Trophoblast cell (in vitro differentiated cells and primary cell): ENCODE measurements around the gene TTL.
"Not testable (repeated sequence)": the region's sequence is repeated elsewhere in the genome, so short reads cannot be mapped to it uniquely, and the experiment has no call there.

Experiments
- DNase-seq, 2 donors: peaks; one replicate each; pipeline ENCODE4 v3.0.0-alpha.2; 2016
- H2AFZ ChIP-seq: 2 replicates; pipeline ENCODE4 v1.6.1; 2013; ENCODE audit warnings: low read length, moderate library complexity, mild to moderate bottlenecking; ENCODE audit not compliant: insufficient read depth, poor library complexity
- H2AK5ac ChIP-seq: 2 replicates; pipeline ENCODE4 v1.6.1; 2013; ENCODE audit warnings: mild to moderate bottlenecking, low read length
- H2BK120ac ChIP-seq: 2 replicates; pipeline ENCODE4 v1.6.1; 2013; ENCODE audit warnings: low read length, mild to moderate bottlenecking, moderate library complexity; ENCODE audit not compliant: insufficient read depth, poor library complexity
- H2BK12ac ChIP-seq: 2 replicates; pipeline ENCODE4 v1.6.1; 2013; ENCODE audit warnings: mild to moderate bottlenecking, low read length, moderate library complexity
- H2BK5ac ChIP-seq: 2 replicates; pipeline ENCODE4 v1.6.1; 2013; ENCODE audit warnings: low read length, low read depth, moderate library complexity, mild to moderate bottlenecking; ENCODE audit not compliant: poor library complexity
- H3K14ac ChIP-seq: 2 replicates; pipeline ENCODE4 v1.6.1; 2013; ENCODE audit warnings: mild to moderate bottlenecking, low read length
- H3K18ac ChIP-seq: 2 replicates; pipeline ENCODE4 v1.6.1; 2013; ENCODE audit warnings: mild to moderate bottlenecking, low read length
- H3K23ac ChIP-seq: 2 replicates; pipeline ENCODE4 v1.6.1; 2013; ENCODE audit warnings: low read length
- H3K27ac ChIP-seq: 2 replicates; pipeline ENCODE4 v1.5.1; 2013; ENCODE audit warnings: low read depth, mild to moderate bottlenecking, inconsistent platforms, low read length, moderate library complexity
- H3K27me3 ChIP-seq: 2 replicates; pipeline ENCODE4 v1.6.1; 2013; ENCODE audit warnings: inconsistent platforms, mild to moderate bottlenecking, low read length, moderate library complexity; ENCODE audit not compliant: insufficient read depth
- H3K36me3 ChIP-seq, 2 experiments: 1 replicate in 1 of 2; 2 replicates in 1 of 2; pipeline ENCODE4 v1.6.1; 2013; ENCODE audit warnings: low read length in 2 of 2, mild to moderate bottlenecking in 2 of 2, moderate library complexity in 1 of 2; ENCODE audit not compliant: insufficient read depth in 2 of 2, control insufficient read depth in 1 of 2
- H3K4ac ChIP-seq: 2 replicates; pipeline ENCODE4 v1.6.1; 2013; ENCODE audit warnings: low read depth, mild to moderate bottlenecking, low read length, moderate library complexity
- H3K4me1 ChIP-seq, 2 experiments: 1 replicate in 1 of 2; 2 replicates in 1 of 2; pipeline ENCODE4 v1.6.1; 2013; ENCODE audit warnings: low read length in 2 of 2, mild to moderate bottlenecking in 2 of 2, moderate library complexity in 1 of 2; ENCODE audit not compliant: insufficient read depth in 2 of 2, control insufficient read depth in 1 of 2
- H3K4me2 ChIP-seq: 2 replicates; pipeline ENCODE4 v1.6.1; 2013; ENCODE audit warnings: inconsistent platforms, mild to moderate bottlenecking, low read length, moderate library complexity
- H3K4me3 ChIP-seq: 2 replicates; pipeline ENCODE4 v1.5.1; 2013; ENCODE audit warnings: mild to moderate bottlenecking, low read depth, low read length, inconsistent platforms
- H3K79me1 ChIP-seq: one replicate; pipeline ENCODE4 v1.6.1; 2013; ENCODE audit warnings: low read length
- H3K79me2 ChIP-seq: 2 replicates; pipeline ENCODE4 v1.6.1; 2013; ENCODE audit warnings: low read length, mild to moderate bottlenecking; ENCODE audit not compliant: control insufficient read depth, insufficient read depth, poor library complexity
- H3K9ac ChIP-seq: 2 replicates; pipeline ENCODE4 v1.6.1; 2013; ENCODE audit warnings: mild to moderate bottlenecking, low read length
- H3K9me3 ChIP-seq: 2 replicates; pipeline ENCODE4 v1.6.1; 2013; ENCODE audit warnings: low read depth, mild to moderate bottlenecking, control low read depth, inconsistent platforms, low read length; ENCODE audit not compliant: insufficient read depth
- H4K12ac ChIP-seq: 2 replicates; pipeline ENCODE4 v1.6.1; 2013; ENCODE audit warnings: low read depth, mild to moderate bottlenecking, low read length, moderate library complexity
- H4K8ac ChIP-seq: 2 replicates; pipeline ENCODE4 v1.6.1; 2013; ENCODE audit warnings: low read depth, mild to moderate bottlenecking, low read length, moderate library complexity
- H4K91ac ChIP-seq: one replicate; pipeline ENCODE4 v1.6.1; 2013; ENCODE audit warnings: low read depth, mild to moderate bottlenecking, low read length, moderate library complexity
- WGBS: extraction: QIAGEN DNeasy Blood & Tissue Kit; methylation state at CpG from one replicate; pipeline ENCODE4 v1.1.7; 2013; ENCODE audit warnings: missing lambda C conversion rate; ENCODE audit not compliant: insufficient read length, insufficient coverage; ENCODE audit errors: extremely low coverage; 5-methylcytosine and 5-hydroxymethylcytosine counted together

Gene TTL

DNA sequence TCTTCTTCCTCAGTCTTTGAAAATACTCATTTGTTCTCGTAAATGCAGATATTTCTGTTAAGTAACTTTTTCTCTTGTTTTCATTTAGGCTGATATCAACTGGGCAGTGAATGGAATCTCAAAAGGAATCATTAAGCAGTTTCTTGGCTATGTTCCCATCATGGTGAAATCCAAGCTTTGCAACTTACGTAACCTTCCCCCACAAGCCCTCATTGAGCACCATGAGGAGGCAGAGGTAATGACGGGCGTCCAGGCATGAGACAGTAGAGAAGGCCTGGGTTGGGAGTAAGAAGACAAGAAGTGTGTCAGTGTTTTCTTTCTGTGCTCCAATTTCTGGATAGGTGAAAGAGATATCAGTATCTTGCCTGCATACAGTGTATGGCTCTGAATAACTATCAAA lies 65.4 kb downstream of the TTL start:
- H3K14ac ChIP-seq = no peak overlapping the region
- H3K4ac ChIP-seq = no peak overlapping the region
- peak in 1 of 2 donors; percentile 1 for DNase-seq
- H3K18ac ChIP-seq = no peak overlapping the region
- no peak overlapping the region for H2BK12ac ChIP-seq
- no peak overlapping the region for H2BK5ac ChIP-seq
- H3K9ac ChIP-seq = no peak overlapping the region
- H3K4me3 ChIP-seq = no peak overlapping the region
- H3K4me1 ChIP-seq = peaks cover 2 to 4% of the 10 kb centered on the region in 2 experiments
- H3K79me2 ChIP-seq = no peaks in the 10 kb centered on the region
- no CpG with 5 or more reads among the region's 4 CpGs for WGBS
- H3K9me3 ChIP-seq = no peaks in the 10 kb centered on the region
- H3K27ac ChIP-seq = no peak overlapping the region
- H3K27me3 ChIP-seq = no peaks in the 10 kb centered on the region
- H3K4me2 ChIP-seq = no peak overlapping the region
- no peak overlapping the region for H2AFZ ChIP-seq
- H3K36me3 ChIP-seq = peaks cover 6 to 14% of the 10 kb centered on the region in 2 experiments
- no peaks in the 10 kb centered on the region for H3K79me1 ChIP-seq
- no peak overlapping the region for H2AK5ac ChIP-seq
- H4K91ac ChIP-seq = no peak overlapping the region
- no peak overlapping the region for H4K12ac ChIP-seq
- H4K8ac ChIP-seq = no peak overlapping the region
- no peak overlapping the region for H3K23ac ChIP-seq
- no peak overlapping the region for H2BK120ac ChIP-seq

GRCh38 chr2:112548980-112549379 lies 67.0 kb downstream of the TTL start:
- no peak overlapping the region for H3K18ac ChIP-seq

DNA sequence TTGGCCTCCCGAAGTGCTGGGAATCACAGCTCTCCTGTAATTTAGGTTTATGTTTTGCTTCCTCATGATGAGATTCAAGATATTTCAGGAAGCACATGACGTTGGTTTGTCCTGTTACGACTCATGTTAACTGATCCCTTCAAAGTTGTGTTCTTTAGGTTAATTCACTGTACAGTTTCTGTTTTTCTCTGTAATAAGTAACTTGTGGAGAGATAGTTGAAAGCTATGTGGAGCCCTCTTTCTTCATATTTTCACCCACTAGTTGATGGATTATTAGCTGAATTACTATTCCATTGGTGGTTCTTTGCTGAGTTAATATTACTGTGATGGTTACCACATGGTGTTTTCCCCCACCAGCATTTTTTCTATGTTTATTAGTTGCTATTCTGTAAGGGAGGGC lies 84.1 kb downstream of the TTL start:
- Histone ChIP-seq H4K12ac (no peak overlapping the region), H4K8ac (no peak overlapping the region), H3K14ac (no peak overlapping the region), H3K4me3 (no peak overlapping the region), H3K23ac (no peak overlapping the region), H3K27ac (no peak overlapping the region), H3K9ac (no peak overlapping the region), H2AFZ (no peak overlapping the region), H3K79me1 (no peaks in the 10 kb centered on the region), H4K91ac (no peak overlapping the region), H3K36me3 (peaks cover 0 to 21% of the 10 kb centered on the region in 2 experiments), H2AK5ac (no peak overlapping the region), H3K4ac (no peak overlapping the region), H2BK120ac (no peak overlapping the region), H3K9me3 (no peaks in the 10 kb centered on the region), H3K79me2 (no peaks in the 10 kb centered on the region), H2BK5ac (no peak overlapping the region), H3K4me1 (no peaks in the 10 kb centered on the region), H2BK12ac (no peak overlapping the region), H3K27me3 (no peaks in the 10 kb centered on the region), H3K18ac (no peak overlapping the region), H3K4me2 (no peak overlapping the region)
- DNase-seq = no peak
- WGBS = no CpG with 5 or more reads among the region's 3 CpGs

More at GRCh38 chr2:112548980-112549379, 67.0 kb downstream of the TTL start:
- H3K79me2 ChIP-seq = no peaks in the 10 kb centered on the region
- no peak overlapping the region for H3K4ac ChIP-seq
- no peak overlapping the region for H3K4me2 ChIP-seq
- H2BK12ac ChIP-seq = no peak overlapping the region
- no CpG with 5 or more reads among the region's 2 CpGs for WGBS
- H3K36me3 ChIP-seq = peaks cover 8 to 22% of the 10 kb centered on the region in 2 experiments
- no peaks in the 10 kb centered on the region for H3K9me3 ChIP-seq
- H2AFZ ChIP-seq = no peak overlapping the region
- no peak for DNase-seq
- H3K79me1 ChIP-seq = no peaks in the 10 kb centered on the region
- no peak overlapping the region for H3K23ac ChIP-seq
- no peaks in the 10 kb centered on the region for H3K4me1 ChIP-seq
- no peak overlapping the region for H4K8ac ChIP-seq
- no peak overlapping the region for H3K4me3 ChIP-seq
- no peak overlapping the region for H3K9ac ChIP-seq
- H3K27me3 ChIP-seq = no peaks in the 10 kb centered on the region
- no peak overlapping the region for H4K91ac ChIP-seq
- no peak overlapping the region for H3K14ac ChIP-seq
- no peak overlapping the region for H2AK5ac ChIP-seq
- H3K27ac ChIP-seq = no peak overlapping the region
- no peak overlapping the region for H4K12ac ChIP-seq
- H2BK120ac ChIP-seq = no peak overlapping the region
- no peak overlapping the region for H2BK5ac ChIP-seq

DNA sequence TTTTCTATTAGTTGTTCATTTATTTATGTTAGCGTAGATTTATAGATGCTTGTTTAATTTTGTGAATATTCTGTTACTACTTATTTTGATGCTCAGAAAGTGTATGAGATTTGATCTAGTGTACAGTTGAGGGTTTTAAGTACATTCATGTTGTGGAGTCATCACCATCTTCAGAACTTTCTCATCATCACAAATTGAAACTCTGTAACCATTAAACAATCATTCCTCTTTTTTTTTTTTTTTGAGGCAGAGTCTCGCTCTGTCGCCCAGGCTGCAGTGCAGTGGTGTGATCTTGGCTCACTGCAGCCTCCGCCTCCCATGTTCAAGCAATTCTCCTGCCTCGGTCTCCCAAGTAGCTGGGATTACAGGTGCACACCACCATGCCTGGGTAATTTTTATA lies 84.6 kb downstream of the TTL start:
- peaks cover 0 to 23% of the 10 kb centered on the region in 2 experiments for H3K36me3 ChIP-seq
- H2AFZ ChIP-seq, H3K9ac ChIP-seq, H2BK12ac ChIP-seq, H4K91ac ChIP-seq, H3K23ac ChIP-seq, H2BK120ac ChIP-seq, H3K4me2 ChIP-seq, H4K12ac ChIP-seq, H3K14ac ChIP-seq, H3K4me1 ChIP-seq, H2BK5ac ChIP-seq, DNase-seq, H3K9me3 ChIP-seq, H2AK5ac ChIP-seq, H3K4ac ChIP-seq, H3K27me3 ChIP-seq, H3K18ac ChIP-seq, H3K27ac ChIP-seq, H3K79me2 ChIP-seq, H4K8ac ChIP-seq, H3K79me1 ChIP-seq, H3K4me3 ChIP-seq: not testable (repeated sequence)
- no CpG with 5 or more reads among the region's 5 CpGs for WGBS
